ENCODE measurements around the gene MCTP1.

MCTP1 gene

GRCh38 chr5:95238560-95239325, 46.2 kb downstream of the MCTP1 start:
- peak; percentile 20 to 51 for DNase-seq (ENCODE audit: low read depth in 1 of 2, low spot score in 1 of 2)
- TF ChIP-seq JUND (IDR thresholded peaks at IDR 0.05; ENCODE audit: low read depth): no peak
- in situ Hi-C loops (cut with HindIII; ENCODE audit: low pct_unique_long_range_greater_than_20kb, low sequenced_read_pairs): no loop called here

- DNase-seq (ENCODE audit: low read depth in 1 of 2, low spot score in 1 of 2): no peak
- in situ Hi-C loops (cut with HindIII; ENCODE audit: low pct_unique_long_range_greater_than_20kb, low sequenced_read_pairs): no loop called here
- no peak for TF ChIP-seq JUND (IDR thresholded peaks at IDR 0.05; ENCODE audit: low read depth)
These were observed 47.6 kb downstream of the MCTP1 start for GRCh38 chr5:95237324-95237723.

DNA sequence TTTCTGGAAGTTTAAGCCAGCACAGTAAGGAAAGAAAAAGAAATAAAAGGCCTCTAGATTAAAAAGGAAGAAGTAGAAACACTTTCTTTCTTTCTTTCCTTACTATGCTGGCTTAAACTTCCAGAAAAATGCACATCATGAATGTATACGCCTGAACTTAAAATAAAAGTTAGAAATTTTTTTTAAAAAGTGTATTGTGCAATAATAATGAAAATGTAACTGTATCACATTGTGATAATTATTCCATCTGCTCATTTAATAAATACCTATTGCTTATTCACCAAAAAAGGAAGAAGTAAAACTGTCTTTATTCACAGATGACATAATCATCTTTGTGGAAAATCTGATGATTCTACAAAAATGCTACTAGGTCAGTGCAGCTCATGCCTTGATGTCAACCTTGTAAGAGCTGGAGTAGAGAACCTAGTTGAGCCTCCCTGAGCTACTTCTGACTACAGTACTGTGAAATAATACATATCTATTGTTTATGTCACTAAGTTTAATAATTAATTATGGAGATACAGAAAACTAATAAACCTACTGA, 49.4 kb downstream of the MCTP1 start:
- DNase-seq (ENCODE audit: low read depth in 1 of 2, low spot score in 1 of 2): no peak
- no peak for TF ChIP-seq JUND (IDR thresholded peaks at IDR 0.05; ENCODE audit: low read depth)
- in situ Hi-C loops (cut with HindIII; ENCODE audit: low pct_unique_long_range_greater_than_20kb, low sequenced_read_pairs): no loop called here

GRCh38 chr5:95229646-95230045, 55.2 kb downstream of the MCTP1 start:
- DNase-seq (ENCODE audit: low read depth in 1 of 2, low spot score in 1 of 2): no peak
- in situ Hi-C loops (cut with HindIII; ENCODE audit: low pct_unique_long_range_greater_than_20kb, low sequenced_read_pairs): no loop called here
- no peak for TF ChIP-seq JUND (IDR thresholded peaks at IDR 0.05; ENCODE audit: low read depth)

- no peak for DNase-seq (ENCODE audit: low read depth in 1 of 2, low spot score in 1 of 2)
- no peak for TF ChIP-seq JUND (IDR thresholded peaks at IDR 0.05; ENCODE audit: low read depth)
- in situ Hi-C loops (cut with HindIII; ENCODE audit: low pct_unique_long_range_greater_than_20kb, low sequenced_read_pairs): no loop called here
These were observed 60.0 kb downstream of the MCTP1 start for GRCh38 chr5:95224701-95225459.

DNA sequence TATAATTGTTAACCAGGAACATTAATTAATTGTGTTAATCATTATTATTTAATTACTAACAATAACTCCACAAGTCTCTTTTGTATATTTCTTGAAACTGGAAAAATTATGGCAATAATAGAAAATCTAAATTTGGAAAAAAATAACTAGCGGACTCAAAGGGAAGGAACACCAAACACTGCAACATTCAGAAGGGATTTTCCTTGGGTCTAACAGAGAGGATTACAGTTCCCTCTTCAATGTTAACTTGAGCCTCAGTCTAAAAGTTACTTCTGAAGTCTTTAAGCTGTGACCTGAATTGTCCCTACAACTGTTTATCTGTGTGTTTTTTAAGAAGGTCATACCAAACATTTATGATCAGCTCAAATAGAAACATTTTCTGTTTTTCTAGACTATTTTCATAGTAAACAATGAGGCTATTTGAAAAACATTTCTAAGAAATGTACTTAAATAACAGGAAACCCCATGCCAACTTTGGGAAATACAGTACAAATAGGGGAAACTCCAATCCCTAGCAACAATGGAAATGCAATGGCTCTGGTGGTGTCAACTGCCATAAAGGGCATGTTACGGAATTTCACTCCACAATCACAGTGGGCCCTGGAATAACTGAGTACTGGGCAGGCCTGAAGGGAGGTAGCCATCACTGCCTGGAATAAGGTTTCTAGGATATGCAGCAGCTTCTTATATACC, 61.2 kb downstream of the MCTP1 start:
- no peak for DNase-seq (ENCODE audit: low read depth in 1 of 2, low spot score in 1 of 2)
- in situ Hi-C loops (cut with HindIII; ENCODE audit: low pct_unique_long_range_greater_than_20kb, low sequenced_read_pairs): no loop called here
- TF ChIP-seq JUND (IDR thresholded peaks at IDR 0.05; ENCODE audit: low read depth): no peak

GRCh38 chr5:95222836-95223235, 62.1 kb downstream of the MCTP1 start:
- DNase-seq (ENCODE audit: low read depth in 1 of 2, low spot score in 1 of 2): no peak
- in situ Hi-C loops (cut with HindIII; ENCODE audit: low pct_unique_long_range_greater_than_20kb, low sequenced_read_pairs): no loop called here
- no peak for TF ChIP-seq JUND (IDR thresholded peaks at IDR 0.05; ENCODE audit: low read depth)

- TF ChIP-seq JUND (IDR thresholded peaks at IDR 0.05; ENCODE audit: low read depth): no peak
- in situ Hi-C loops (cut with HindIII; ENCODE audit: low pct_unique_long_range_greater_than_20kb, low sequenced_read_pairs): no loop called here
- DNase-seq (ENCODE audit: low read depth in 1 of 2, low spot score in 1 of 2): no peak
These were observed 63.7 kb downstream of the MCTP1 start for GRCh38 chr5:95221234-95221633.

DNA sequence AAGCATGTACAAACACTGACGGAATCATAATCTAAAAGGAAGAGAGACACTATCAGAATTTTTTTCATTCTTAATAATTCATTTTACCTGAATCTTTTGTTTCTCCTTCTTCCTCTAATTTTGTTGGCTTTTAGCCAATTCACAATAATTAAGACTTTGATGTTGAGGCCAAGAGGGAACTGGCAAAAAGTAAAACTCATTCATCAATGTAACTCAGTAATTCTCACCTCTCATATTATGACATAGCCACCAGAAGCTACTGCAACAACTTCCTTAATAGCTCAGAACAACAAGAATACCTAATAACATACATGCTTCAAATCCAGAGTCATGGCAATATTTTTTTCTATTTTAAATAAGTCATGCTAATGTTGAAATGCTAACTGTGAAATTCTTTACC, 64.5 kb downstream of the MCTP1 start:
- TF ChIP-seq JUND (IDR thresholded peaks at IDR 0.05; ENCODE audit: low read depth): no peak
- in situ Hi-C loops (cut with HindIII; ENCODE audit: low pct_unique_long_range_greater_than_20kb, low sequenced_read_pairs): no loop called here
- DNase-seq (ENCODE audit: low read depth in 1 of 2, low spot score in 1 of 2): no peak

DNA sequence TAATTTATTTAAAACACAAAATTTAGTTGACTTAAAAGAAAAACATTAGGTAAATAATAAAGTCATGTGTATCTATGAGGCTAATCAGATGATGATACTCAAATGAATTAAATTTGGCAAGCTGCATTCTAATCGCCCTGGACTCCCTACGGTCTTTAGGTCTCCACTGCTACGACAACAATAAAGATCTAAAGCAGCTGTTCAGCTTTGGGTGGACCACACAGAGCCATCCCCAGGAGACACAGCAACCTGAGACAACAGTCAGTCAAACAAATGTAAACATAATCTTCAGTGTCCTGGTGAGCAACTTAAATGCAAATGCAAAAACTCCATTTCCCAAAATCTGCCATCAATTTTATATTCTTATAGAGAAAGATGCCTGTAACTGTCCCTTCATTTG, 65.5 kb downstream of the MCTP1 start:
- in situ Hi-C loops (cut with HindIII; ENCODE audit: low pct_unique_long_range_greater_than_20kb, low sequenced_read_pairs): no loop called here
- no peak for TF ChIP-seq JUND (IDR thresholded peaks at IDR 0.05; ENCODE audit: low read depth)
- no peak for DNase-seq (ENCODE audit: low read depth in 1 of 2, low spot score in 1 of 2)

DNA sequence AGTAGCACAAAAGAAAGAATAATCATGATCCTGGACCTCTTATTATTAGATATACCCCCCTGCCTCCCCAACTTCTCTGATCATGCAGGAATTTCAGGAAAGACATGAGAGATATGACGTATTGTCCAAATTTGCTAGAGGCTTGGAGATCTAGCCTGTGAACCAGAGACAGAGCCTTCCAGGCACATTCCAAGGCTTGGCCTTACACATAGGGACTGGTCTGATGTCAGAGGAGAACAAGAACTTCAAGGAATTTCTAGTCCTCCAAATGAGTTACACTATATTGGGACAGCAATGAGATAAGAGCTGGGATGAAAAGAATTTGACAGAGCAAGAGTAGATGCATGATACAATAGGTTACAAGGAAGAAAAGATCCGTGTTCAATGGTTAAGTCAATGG, 67.0 kb downstream of the MCTP1 start:
- in situ Hi-C loops (cut with HindIII; ENCODE audit: low pct_unique_long_range_greater_than_20kb, low sequenced_read_pairs): no loop called here
- no peak for TF ChIP-seq JUND (IDR thresholded peaks at IDR 0.05; ENCODE audit: low read depth)
- DNase-seq (ENCODE audit: low read depth in 1 of 2, low spot score in 1 of 2): no peak

GRCh38 chr5:95217351-95217750, 67.5 kb downstream of the MCTP1 start:
- in situ Hi-C loops (cut with HindIII; ENCODE audit: low pct_unique_long_range_greater_than_20kb, low sequenced_read_pairs): no loop called here
- no peak for DNase-seq (ENCODE audit: low read depth in 1 of 2, low spot score in 1 of 2)
- TF ChIP-seq JUND (IDR thresholded peaks at IDR 0.05; ENCODE audit: low read depth): no peak
